Urinary bladder (tissue), 4 donors: ENCODE data around the gene MBTPS1. TPM values are rescaled to one million over a fixed set of nuclear protein-coding genes. Genes with fewer than 3 reads are reported as not detected.

Source experiments
- DNase-seq: peaks from one replicate; pipeline ENCODE4 v3.0.0-alpha.2; 2015; ENCODE audit errors: extremely low spot score
- H3K27ac ChIP-seq: one replicate; pipeline ENCODE4 v1.5.1; 2013; ENCODE audit warnings: low read depth, mild to moderate bottlenecking, moderate library complexity
- H3K36me3 ChIP-seq: one replicate; pipeline ENCODE4 v1.6.1; 2013; ENCODE audit warnings: mild to moderate bottlenecking, moderate library complexity; ENCODE audit not compliant: insufficient read depth
- H3K4me1 ChIP-seq: one replicate; pipeline ENCODE4 v1.6.1; 2013; ENCODE audit warnings: mild to moderate bottlenecking, moderate library complexity; ENCODE audit not compliant: insufficient read depth
- H3K4me3 ChIP-seq: one replicate; pipeline ENCODE4 v1.5.1; 2013; ENCODE audit warnings: low read depth, low read length
- WGBS: extraction: QIAGEN DNeasy Blood & Tissue Kit; methylation state at CpG from one replicate; pipeline ENCODE4 v1.1.7; 2013; 5-methylcytosine and 5-hydroxymethylcytosine counted together
- polyA plus RNA-seq: library from polyadenylated mRNA; stranded (reverse); fragments of 200-250 nt; gene quantifications from one replicate; pipeline ENCODE4 v1.2.3, GENCODE V29; 2013
- small RNA-seq: library from RNA; depleted of rRNA; stranded (forward); fragments of <200 nt; gene quantifications from one replicate; pipeline ENCODE3, GENCODE V24; 2014
- total RNA-seq: library from RNA; depleted of rRNA; stranded (reverse); fragments of >200 nt; gene quantifications from one replicate; pipeline ENCODE4 v1.2.3, GENCODE V29; 2014
- donor health status: healthy with polysubstance abuse.
- donor health status: healthy.

Gene MBTPS1
- total and polyA plus RNA-seq, 2 donors: 67.8 to 81.3 TPM

DNA sequence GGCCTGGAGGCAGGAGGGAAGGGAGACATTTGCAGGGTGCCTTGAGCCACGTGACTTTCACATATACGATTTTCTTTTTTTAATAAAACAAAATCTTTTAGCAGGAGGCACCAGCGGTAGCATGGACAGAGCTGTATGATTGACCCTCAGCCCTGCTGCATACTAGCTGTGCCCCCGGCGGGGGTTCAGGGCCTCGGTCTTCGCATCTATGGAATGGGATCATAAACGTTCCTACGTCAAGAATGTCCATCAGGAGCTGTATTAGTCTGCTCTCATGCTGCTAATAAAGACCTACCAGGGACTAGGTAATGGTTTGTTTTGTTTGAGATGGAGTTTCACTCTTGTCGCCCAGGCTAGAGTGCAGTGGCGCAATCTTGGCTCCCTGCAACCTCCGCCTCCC is 101.3 kb downstream of the MBTPS1 start:
- Histone ChIP-seq H3K4me3 (no peak overlapping the region), H3K4me1 (no peaks in the 10 kb centered on the region), H3K27ac (no peak overlapping the region), H3K36me3 (no peaks in the 10 kb centered on the region)
- DNase-seq: no peak
- WGBS: 83% methylated on average over 12 of the region's 12 CpGs

DNA sequence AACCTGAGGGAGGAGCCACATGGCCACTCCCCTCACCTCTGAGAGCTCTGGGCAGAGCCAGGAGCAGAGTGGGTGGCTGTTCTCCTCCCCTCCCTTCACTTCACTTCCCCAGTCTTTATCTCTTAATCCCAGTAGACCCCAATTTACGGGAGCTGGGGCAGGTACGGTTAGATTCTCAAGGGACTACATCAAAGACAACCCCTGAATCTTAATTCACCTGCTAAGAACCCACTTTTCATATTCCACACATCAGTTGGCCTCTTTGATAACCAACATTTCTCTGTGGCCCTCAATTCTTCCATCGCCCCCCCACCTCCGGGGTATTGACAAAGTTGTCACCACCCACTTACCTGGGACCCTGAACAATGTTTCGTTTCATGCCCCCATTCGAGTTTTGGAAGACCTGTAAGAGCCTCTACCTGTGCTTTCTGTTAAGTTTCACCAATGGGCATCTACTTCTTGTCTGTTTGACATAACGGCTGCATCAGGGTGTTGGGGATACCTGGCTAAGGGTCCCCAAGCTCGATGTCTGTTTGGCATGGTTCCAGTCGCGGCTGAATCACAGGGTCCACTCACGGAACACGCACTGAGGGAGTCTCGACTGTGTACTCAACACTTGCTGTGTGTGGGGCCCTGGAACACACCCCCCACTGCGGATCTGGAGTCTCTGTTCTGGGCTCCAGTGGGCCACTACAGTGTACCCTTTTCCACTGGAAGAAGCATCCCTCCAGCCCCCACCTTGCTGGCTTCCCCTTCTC is 102.0 kb downstream of the MBTPS1 start:
- no peaks in the 10 kb centered on the region for H3K36me3 ChIP-seq
- WGBS: 71% methylated on average over 14 of the region's 14 CpGs

DNA sequence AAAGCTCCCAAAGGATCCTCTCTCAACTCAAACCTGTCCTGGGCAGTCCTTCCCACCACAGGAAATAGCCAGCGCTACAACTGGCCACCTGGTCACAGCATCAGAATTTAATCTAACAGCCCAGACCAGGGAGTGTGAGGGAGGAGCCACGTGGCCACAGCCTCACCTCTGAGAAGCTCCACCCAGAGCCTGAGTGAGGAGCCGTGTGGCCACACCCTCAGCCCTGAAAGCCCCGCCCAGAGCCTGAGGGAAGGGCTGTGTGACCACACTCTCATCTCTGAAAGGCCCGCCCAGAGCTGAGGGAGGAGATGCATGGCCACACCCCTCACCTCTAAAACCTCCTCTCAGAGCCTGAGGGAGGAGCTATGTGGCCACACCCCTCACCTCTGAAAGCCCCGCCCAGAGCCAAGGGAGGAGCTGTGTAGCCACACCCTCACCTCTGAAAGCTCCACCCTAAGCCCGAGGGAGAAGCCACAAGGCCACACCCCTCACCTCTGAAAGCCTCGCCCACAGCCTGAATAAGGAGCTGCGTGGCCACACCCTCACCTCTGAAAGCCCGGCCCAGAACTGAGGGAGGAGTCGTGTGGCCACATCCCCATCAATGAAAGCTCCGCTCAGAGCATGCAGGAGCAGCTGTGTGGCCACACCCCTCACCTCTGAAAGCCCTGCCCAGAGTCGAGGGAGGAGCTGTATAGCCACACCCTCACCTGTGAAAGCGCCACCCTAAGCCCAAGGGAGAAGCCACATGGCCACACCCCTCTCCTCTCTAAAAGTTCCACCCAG is 102.8 kb downstream of the MBTPS1 start:
- WGBS: 13% methylated on average over 14 of the region's 14 CpGs
- H3K27ac ChIP-seq: no peak overlapping the region
- DNase-seq: no peak
- H3K4me1 ChIP-seq: no peaks in the 10 kb centered on the region
- no peaks in the 10 kb centered on the region for H3K36me3 ChIP-seq
- H3K4me3 ChIP-seq: no peak overlapping the region

More for the DNA sequence above, 102.0 kb downstream of the MBTPS1 start:
- no peaks in the 10 kb centered on the region for H3K4me1 ChIP-seq
- no peak overlapping the region for H3K27ac ChIP-seq
- DNase-seq: no peak
- no peak overlapping the region for H3K4me3 ChIP-seq

DNA sequence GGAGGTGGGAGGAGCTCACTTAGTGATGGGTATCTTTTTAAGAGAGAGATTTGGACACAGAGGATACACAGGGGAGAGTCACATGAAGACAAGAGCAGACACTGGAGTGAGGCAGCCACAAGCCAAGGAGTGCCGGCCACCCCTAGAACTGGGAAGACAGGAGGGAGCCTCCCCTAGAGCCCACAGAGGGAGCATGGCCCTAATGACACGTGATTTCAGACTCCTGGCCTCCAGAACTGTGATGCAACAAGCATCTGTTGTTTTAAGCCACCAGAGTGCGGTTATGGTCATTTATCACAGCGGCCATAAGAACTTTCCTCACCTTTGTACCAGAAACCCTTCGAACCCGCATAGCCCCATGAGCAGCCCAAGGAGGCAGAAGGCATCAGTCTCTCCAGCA is 107.5 kb downstream of the MBTPS1 start:
- H3K36me3 ChIP-seq: no peaks in the 10 kb centered on the region
- WGBS: 94% methylated on average over 6 of the region's 6 CpGs
- no peaks in the 10 kb centered on the region for H3K4me1 ChIP-seq
- no peak overlapping the region for H3K27ac ChIP-seq
- no peak for DNase-seq
- no peak overlapping the region for H3K4me3 ChIP-seq

DNA sequence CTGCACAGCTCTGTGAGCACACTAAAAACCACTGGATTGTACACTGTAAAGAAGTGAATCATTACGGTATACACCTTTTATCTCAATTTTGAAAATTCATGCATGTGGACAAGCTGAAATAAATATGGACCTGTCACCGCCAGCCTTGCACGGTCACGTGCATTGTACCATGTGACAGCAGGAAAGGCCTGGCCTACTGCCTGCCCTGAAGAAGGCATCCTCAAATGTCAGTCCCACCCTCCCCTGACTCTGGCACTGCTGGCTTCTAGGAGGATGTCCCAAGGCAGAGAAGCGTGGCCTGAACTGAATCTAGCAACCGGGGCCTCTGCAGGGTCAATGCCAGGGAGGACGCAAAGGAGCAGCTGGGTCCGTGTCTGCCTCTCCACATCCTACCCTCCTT is 108.8 kb downstream of the MBTPS1 start:
- DNase-seq: no peak

DNA sequence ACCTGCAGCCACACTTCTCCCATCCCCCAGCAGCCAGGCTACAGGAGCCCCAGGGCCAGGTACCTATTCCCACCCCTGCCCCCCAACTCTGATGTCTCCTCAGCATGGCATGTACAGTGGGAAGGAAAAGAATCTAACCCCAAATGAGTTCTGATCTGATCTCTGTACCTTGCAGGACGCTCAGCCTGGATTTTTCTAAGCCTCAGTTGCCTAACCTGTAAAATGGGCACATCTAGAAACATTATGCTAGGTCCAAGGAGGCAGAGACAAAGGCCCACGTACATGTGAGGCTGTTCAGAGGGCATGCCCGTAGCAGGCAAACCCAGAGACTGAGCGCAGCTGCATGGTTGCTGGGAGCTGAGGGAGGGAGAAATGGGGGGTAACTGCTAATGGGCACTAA is 109.2 kb downstream of the MBTPS1 start:
- WGBS: 90% methylated on average over 4 of the region's 4 CpGs
- Histone ChIP-seq H3K4me1 (no peaks in the 10 kb centered on the region), H3K4me3 (no peak overlapping the region), H3K36me3 (no peaks in the 10 kb centered on the region), H3K27ac (no peak overlapping the region)
- DNase-seq: no peak

More for the DNA sequence above, 108.8 kb downstream of the MBTPS1 start:
- no peaks in the 10 kb centered on the region for H3K36me3 ChIP-seq
- WGBS: 61% methylated on average over 8 of the region's 8 CpGs
- H3K4me3 ChIP-seq: no peak overlapping the region
- no peaks in the 10 kb centered on the region for H3K4me1 ChIP-seq
- H3K27ac ChIP-seq: no peak overlapping the region

DNA sequence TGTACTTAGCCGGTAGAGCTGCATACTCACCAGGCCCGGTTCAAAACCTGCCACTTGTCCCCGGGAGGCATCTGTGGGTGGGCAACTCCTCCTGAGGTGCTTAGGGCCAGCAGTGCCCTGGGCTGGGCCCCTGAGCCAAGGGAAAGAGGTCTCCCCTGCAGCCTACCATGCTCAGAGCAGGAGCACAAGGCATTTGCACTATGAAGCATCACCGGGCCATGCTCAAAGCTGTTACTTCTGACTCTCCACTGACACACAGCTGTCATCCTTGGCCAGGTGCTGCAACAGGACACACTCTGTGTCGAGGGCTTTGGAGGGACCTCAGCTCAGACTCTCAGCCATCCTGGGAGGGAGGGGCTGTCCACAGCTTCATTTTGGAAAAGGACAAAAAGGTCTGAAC is 111.4 kb downstream of the MBTPS1 start:
- 71% methylated on average over 5 of the region's 5 CpGs for WGBS
- H3K4me3 ChIP-seq: no peak overlapping the region
- H3K27ac ChIP-seq: no peak overlapping the region
- no peak for DNase-seq
- no peaks in the 10 kb centered on the region for H3K4me1 ChIP-seq
- H3K36me3 ChIP-seq: no peaks in the 10 kb centered on the region

DNA sequence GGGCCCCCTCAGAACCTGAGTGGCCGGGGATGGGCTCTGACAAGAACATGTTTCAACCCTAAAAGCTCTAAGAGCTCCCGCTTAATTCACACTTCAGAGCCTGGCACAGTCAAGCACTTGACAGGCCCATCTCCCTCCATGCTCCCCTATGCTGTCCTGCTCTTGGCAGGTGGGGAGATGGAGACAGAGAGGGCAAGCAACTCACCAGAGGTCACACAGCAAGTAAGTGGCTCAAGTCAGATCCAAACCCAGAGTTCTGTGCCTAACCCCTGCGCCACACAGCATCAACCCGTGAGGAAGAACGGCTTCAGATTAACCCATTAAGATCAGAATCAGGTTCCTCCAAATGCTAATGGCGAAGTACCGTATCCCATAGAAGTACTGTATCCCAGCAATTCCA is 112.3 kb downstream of the MBTPS1 start:
- Histone ChIP-seq H3K4me3 (no peak overlapping the region), H3K36me3 (no peaks in the 10 kb centered on the region), H3K4me1 (no peaks in the 10 kb centered on the region), H3K27ac (no peak overlapping the region)
- no peak for DNase-seq
- 72% methylated on average over 7 of the region's 7 CpGs for WGBS

Small RNAs within 50 kb of the gene (small RNA-seq; reads per million reads assigned to genes)
- not detected for gene RNA5SP432

Other genes starting within 250 kb of the MBTPS1 start
- 4.6 TPM for gene MLYCD, start 217.8 kb downstream of the MBTPS1 start, total RNA-seq
- gene MLYCD, start 217.8 kb downstream of the MBTPS1 start, polyA plus RNA-seq: 3.8 TPM
- gene OSGIN1, start 163.7 kb downstream of the MBTPS1 start, total RNA-seq: 0.21 TPM
- 11.9 TPM for gene OSGIN1, start 163.7 kb downstream of the MBTPS1 start, polyA plus RNA-seq
- 1.0 TPM for gene NECAB2, start 148.7 kb downstream of the MBTPS1 start, total RNA-seq
- gene NECAB2, start 148.7 kb downstream of the MBTPS1 start, polyA plus RNA-seq: 0.20 TPM
- not detected for gene SLC38A8, start 74.1 kb downstream of the MBTPS1 start, total RNA-seq
- gene SLC38A8, start 74.1 kb downstream of the MBTPS1 start, polyA plus RNA-seq: not detected
- 32.7 TPM for gene HSDL1, start 28.2 kb upstream of the MBTPS1 start, total RNA-seq
- 12.9 TPM for gene HSDL1, start 28.2 kb upstream of the MBTPS1 start, polyA plus RNA-seq
- gene DNAAF1, start 28.4 kb upstream of the MBTPS1 start, total RNA-seq: not detected
- 0.85 TPM for gene DNAAF1, start 28.4 kb upstream of the MBTPS1 start, polyA plus RNA-seq
- 24.4 TPM for gene TAF1C, start 70.1 kb upstream of the MBTPS1 start, total RNA-seq
- gene TAF1C, start 70.1 kb upstream of the MBTPS1 start, polyA plus RNA-seq: 39.3 TPM
- 0.21 TPM for gene ADAD2, start 74.2 kb upstream of the MBTPS1 start, total RNA-seq
- gene ADAD2, start 74.2 kb upstream of the MBTPS1 start, polyA plus RNA-seq: 0.47 TPM
- not detected for gene KCNG4, start 123.1 kb upstream of the MBTPS1 start, total RNA-seq
- gene KCNG4, start 123.1 kb upstream of the MBTPS1 start, polyA plus RNA-seq: not detected
- 44.6 TPM for gene WFDC1, start 177.9 kb upstream of the MBTPS1 start, total RNA-seq
- gene WFDC1, start 177.9 kb upstream of the MBTPS1 start, polyA plus RNA-seq: 67.2 TPM